Amniotic stem cell (primary cell): ENCODE data around the gene OPCML.

Experiments
- DNase-seq: peaks from one replicate; lab custom pipeline; 2025; lab: John Stamatoyannopoulos, UW

The OPCML gene

DNA sequence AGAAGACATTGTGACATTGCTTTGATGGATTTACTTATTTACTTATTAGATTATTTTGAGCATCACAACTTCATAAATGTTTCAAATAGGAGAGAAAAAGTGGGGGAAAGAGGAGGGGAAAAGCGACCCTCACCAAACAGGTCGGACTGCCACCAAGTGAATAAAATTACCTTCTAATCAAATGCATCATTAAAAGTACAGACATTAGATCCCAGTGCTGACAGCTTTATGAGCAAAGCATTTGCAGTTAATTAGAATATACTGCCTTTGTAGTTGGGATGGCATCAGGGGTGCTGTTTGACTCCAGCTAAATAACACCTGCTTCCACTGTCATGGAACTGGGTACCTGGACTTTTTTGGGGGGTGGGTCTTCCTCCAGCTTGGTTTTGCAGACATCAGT is 299.6 kb downstream of the OPCML start:
- DNase-seq = no peak

GRCh38 chr11:133230431-133230830 is 301.9 kb downstream of the OPCML start:
- DNase-seq = no peak

GRCh38 chr11:133228471-133229329 is 303.6 kb downstream of the OPCML start:
- DNase-seq = no peak

DNA sequence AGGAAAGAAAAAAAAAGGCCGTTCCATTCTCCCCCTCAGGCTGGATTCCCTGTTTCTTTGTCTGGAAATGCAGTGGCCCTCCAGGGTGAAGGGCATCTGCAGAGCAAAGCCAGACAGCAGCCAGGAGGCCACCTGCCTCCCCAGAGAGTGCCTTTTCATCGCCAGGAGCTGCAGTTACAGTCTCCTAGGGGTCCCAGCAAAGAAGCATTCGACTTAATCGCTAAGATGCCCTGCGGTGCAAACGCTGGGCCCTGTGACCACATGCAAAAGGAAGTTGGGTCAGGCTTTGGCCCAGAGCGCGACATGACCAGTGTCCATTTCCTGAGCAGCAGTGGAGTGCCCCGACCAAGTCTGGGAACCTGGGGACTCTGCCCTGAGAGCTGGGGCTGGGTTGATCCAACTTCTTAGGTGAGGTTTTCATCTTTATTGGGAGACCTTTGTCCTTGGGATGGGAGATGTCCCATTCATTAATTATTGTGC is 304.6 kb downstream of the OPCML start:
- no peak for DNase-seq

DNA sequence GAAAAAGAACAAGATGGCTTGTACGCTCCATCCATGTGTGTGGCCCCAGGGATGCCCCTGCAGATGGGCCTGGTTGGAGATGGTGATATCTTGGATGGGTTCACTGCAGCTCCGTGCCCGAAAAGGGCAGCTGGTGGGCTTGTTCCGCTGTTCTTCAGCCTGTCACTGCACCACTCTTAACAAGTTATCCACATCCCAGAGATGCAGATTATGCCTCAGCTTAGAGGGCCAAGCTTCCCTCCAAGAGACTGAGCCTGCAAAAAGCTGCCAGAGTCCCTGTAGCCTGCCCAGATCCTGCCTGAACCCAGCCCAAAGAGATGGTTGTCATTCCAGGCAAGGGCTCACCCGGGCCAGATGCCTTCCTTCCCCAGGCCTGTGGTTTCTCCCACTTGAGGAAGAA is 308.0 kb downstream of the OPCML start:
- no peak for DNase-seq

- DNase-seq = no peak
Measured at GRCh38 chr11:133222425-133223330, 309.6 kb downstream of the OPCML start.

- no peak for DNase-seq
Measured at GRCh38 chr11:133219543-133219942, 312.8 kb downstream of the OPCML start.

GRCh38 chr11:133216813-133217212 is 315.5 kb downstream of the OPCML start:
- no peak for DNase-seq

GRCh38 chr11:133215596-133216230 is 316.6 kb downstream of the OPCML start:
- DNase-seq = no peak

- DNase-seq = no peak
Measured at GRCh38 chr11:133214646-133215045, 317.7 kb downstream of the OPCML start.

- no peak for DNase-seq
Measured at GRCh38 chr11:133212201-133212600, 320.1 kb downstream of the OPCML start.

- no peak for DNase-seq
Measured at GRCh38 chr11:133207995-133208394, 324.3 kb downstream of the OPCML start.

GRCh38 chr11:133206313-133207005 is 325.8 kb downstream of the OPCML start:
- no peak for DNase-seq

- no peak for DNase-seq
Measured at GRCh38 chr11:133204158-133204557, 328.1 kb downstream of the OPCML start.

DNA sequence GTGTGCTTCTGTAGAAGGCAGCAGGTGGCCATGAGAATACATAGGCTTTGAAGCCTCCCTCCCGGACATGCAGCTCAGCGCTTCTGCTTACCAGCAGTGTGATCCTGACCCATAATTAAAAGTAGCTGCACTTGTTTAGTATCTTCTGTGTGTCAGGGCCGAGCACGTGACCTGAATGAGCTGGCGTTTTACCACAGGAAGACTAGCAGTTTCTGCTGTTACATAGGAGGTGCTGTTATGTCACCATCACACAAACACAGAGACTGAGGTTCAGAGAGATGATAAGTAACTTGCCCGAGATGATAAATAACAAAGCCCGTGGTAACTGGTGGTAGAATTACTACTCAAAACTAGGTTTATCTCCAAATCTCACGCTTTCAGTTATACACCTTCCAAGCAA is 329.5 kb downstream of the OPCML start:
- DNase-seq = no peak

DNA sequence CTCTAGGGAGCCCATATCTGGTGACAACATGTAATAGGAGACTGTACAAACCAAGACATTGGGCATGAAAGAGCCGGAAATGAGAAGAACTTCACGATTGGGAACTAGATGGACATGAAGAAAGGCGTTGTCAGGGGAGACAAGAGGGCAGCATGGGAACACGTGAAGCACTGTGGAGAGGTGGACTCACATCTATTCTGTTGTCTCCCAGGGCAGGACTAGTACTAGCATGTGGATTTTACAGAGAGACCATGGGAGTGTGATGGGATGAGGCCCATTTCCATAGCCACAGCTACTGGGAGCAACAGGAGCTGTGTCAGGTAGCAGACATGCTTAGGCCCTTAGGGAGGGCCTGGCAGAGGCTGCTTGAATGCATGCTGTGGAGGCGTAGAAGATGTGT is 333.9 kb downstream of the OPCML start:
- no peak for DNase-seq

DNA sequence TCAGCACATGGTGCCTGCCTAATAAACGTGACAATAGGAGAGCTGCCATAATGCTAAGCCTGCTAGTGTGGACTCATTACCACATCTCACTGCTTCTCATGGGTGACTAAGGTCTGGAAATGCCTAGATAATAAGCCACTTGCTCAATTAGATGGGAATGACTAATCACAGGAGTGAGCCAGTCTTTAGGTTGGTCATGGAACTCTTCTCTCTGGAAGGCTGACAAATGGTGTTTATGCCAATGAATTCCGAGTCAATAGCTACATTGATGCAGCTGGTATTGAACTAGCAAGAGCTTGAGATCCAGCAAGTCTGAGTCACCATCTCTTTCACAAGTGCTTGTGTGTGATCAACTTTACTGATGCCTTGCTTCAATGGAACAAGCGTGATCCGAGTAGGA is 334.9 kb downstream of the OPCML start:
- DNase-seq = no peak

DNA sequence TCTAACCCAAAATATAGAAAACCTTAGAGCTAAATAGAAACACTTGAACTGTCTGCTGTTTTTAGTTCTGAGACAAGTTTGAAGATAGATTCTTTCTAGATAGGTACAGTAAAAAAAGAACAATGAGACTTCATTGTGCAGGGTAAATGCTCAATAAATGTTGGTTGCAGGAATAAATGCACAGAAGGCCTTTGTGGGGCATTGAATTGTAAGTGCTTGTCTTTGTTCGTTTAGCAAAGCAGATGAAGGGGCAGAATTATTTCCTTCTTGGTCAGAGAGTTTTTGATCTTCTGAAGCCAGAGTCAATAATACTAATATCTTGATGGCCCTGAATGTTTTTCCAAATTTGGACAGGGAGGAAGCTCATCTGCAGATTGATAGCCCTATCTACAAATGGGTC is 340.4 kb downstream of the OPCML start:
- no peak for DNase-seq

- no peak for DNase-seq
Measured at GRCh38 chr11:133181667-133182066, 350.6 kb downstream of the OPCML start.

DNA sequence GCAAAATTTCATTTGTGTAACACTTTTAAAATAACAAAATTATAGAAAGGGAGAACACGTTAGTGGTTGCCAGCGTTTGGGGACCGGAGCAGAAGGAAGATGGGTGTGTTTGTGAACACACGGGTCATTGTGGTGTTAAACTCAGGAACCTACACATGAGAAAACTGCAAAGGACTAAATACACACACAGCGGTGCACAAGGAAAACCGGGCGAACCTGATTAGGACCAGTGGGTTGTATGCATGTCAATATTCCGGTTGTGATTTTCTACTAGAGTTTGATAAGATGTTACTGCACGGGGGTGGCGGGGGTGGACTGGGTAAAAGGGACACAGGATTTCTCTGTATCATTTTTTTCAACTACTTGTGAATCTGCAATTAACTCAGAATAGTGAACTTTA is 351.2 kb downstream of the OPCML start:
- DNase-seq = no peak

GRCh38 chr11:133180201-133180600 is 352.1 kb downstream of the OPCML start:
- no peak for DNase-seq

GRCh38 chr11:133176748-133177147 is 355.6 kb downstream of the OPCML start:
- no peak for DNase-seq
